Measurements from ENCODE around the gene P2RX1.
"Not testable (repeated sequence)": the region's sequence is repeated elsewhere in the genome, so short reads cannot be mapped to it uniquely, and the experiment has no call there.

P2RX1 gene

GRCh38 chr17:3951003-3951402, 34.7 kb upstream of the P2RX1 start:
- no peak for DNase-seq

DNA sequence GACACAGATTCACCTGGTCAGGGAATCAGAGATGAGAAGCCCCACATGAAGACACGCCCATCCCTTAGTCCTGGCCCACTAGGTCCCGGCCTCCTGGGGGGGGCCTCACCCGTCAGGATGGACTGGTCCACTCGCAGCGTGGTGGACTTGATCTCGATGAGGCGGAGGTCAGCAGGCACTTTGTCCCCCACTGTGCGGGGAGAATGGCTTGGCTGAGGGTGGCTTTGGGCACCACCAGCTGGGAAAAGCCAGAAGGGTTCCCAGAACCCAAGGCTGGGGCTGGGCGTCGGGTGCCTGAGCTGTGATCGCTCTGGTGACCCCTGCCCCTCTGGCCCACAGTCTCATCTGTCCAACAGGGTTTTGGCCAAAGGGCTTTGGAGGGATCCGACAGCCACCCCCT, 34.3 kb upstream of the P2RX1 start:
- no peak for DNase-seq

DNA sequence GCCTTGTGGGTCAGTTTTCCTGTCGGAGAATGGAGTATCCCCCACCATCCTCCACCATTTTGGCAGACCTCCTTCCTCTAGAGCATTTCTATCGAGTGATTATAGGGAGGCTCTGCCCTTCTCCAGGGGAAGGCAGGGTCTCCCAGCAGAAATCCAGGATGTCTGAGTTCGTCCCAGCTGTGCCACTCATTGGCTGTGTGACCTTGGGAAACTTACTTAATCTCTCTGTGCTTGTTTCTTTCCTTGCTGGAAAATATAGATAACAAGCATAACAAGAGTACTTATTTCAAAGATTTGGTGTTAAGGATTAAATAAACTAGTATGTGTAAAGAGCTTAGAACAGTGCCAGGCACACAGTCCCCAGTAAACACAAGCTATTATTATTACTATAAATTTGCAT, 33.2 kb upstream of the P2RX1 start:
- DNase-seq, result no peak

DNA sequence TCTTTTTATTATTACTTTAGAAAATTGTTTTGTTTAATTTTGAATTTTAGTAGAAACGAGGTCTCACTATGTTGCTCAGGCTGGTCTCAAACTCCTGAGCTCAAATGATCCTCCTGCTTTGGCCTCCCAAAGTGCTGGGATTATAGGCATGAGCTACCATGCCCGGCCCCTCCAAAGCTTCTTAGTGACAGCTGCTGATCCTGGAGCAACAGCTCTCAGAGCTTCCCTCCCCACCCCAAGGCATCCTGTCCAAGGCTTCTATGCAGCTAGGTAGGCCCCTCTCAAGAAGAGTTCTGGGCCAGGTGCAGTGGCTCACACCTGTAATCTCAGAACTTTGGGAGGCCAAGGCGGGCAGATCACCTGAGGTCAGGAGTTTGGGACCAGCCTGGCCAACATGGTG, 32.3 kb upstream of the P2RX1 start:
- DNase-seq, result not testable (repeated sequence)

- DNase-seq, result no peak
Observed at GRCh38 chr17:3947318-3947810, 31.1 kb upstream of the P2RX1 start.

GRCh38 chr17:3946711-3947235, 30.5 kb upstream of the P2RX1 start:
- no peak for DNase-seq

DNA sequence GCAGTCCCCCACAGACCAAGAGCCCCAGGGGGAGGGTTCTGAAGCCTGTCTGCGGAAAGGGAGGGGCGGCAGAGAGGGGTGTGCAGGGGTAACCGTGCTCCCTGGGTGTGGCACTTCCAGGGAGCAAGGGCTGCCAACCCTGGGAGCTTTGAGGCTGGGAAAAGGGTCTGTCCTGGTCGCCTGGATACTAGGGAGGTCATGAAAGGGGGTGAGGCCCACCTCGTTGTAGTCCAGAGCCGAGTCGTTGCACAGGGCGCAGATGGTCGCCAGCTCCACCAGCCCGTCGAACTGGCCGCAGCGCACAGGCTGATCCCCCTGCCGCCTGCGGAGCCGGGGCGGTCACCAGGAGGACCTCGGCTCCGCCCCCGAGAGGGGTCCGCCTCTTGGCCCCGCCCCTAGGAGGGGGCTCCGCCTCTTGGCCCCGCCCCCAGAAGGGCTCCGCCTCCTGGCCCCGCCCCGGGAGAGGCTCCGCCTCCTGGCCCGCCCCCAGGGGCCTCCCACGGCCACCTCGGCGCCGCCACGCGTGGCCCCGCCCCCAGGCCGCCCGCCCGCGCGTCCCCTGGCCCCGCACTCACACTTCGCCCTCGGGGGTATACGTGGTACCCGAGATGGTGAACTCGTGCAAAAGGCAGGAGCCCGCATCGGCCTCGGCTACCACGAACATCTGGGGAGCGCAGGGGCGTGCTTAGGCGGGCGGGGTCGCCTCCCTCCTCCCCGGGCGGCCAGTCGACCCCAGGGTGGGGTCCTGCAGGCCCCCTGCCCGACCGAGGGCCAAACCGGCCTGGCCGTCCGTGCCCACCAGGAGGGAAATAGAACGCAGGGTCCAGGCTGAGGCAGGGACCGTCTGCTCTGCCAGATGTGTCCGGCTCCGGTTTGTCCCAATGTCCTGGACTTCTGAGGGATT, 28.5 kb upstream of the P2RX1 start:
- DNase-seq, result peak; percentile 66

GRCh38 chr17:3943240-3943891, 27.1 kb upstream of the P2RX1 start:
- DNase-seq, result no peak

- no peak for DNase-seq
Observed at GRCh38 chr17:3940965-3941698, 24.9 kb upstream of the P2RX1 start.

GRCh38 chr17:3937359-3937758, 21.1 kb upstream of the P2RX1 start:
- DNase-seq, result no peak

- DNase-seq, result no peak
Observed at GRCh38 chr17:3935825-3936355, 19.6 kb upstream of the P2RX1 start.

DNA sequence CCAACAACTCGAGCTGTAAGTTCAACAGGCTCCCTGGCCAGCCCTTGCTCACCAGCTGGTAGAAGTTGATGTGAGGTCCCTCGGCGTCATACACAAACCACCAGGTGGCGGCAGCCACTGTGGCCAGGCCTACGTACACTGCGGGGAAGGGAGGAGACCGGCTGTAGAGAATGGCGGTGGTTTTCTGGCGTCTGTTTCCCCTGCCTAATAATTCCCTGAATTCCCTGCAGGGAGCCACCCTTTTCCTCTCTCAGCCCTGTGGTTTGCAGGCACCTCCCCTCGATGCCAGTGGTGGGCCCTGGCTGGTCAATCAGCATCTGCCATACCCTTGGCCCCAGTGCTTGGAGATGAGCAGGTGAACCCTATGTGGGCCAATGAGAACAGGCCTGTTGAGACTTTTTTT, 18.9 kb upstream of the P2RX1 start:
- DNase-seq, result peak; percentile 43

DNA sequence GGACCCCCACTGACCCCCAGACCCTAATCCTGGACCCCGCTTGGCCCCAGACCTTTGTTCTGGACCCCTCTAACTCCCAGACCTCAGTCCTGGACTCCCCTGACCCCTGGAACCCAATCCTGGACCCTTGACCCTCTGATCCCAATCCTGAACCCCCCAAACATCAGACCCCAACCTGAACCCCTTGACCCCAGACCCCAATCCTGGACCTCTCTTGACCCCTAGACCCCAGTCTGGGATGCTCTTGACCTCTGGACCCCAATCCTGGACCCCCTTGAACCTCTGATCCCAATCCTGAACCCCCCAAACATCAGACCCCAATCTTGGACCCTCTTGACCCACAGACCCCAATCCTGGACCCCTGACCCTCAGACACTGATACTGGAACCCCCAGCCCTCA, 13.5 kb upstream of the P2RX1 start:
- DNase-seq, result no peak

- DNase-seq, result no peak
Observed at GRCh38 chr17:3929181-3929580, 12.9 kb upstream of the P2RX1 start.

DNA sequence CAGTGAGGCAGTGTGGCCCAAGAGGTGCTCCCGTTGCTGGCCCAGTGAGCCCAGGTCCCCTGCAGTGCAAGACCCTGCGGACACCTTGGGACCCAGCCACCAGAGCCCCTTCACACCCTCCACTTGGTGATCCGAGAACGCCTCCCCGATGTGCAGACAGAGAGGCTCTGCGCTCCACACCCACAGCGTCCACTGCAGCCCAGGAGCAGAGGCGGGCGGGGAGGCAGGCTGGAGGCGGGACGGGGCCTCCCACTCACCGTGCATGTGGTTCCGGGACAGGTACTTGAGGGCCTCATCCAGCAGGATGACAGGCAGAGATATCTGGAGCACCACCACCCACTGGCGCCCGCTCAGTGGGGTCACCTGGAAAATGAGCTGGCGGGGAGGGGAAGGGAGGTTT, 12.1 kb upstream of the P2RX1 start:
- DNase-seq, result no peak

DNA sequence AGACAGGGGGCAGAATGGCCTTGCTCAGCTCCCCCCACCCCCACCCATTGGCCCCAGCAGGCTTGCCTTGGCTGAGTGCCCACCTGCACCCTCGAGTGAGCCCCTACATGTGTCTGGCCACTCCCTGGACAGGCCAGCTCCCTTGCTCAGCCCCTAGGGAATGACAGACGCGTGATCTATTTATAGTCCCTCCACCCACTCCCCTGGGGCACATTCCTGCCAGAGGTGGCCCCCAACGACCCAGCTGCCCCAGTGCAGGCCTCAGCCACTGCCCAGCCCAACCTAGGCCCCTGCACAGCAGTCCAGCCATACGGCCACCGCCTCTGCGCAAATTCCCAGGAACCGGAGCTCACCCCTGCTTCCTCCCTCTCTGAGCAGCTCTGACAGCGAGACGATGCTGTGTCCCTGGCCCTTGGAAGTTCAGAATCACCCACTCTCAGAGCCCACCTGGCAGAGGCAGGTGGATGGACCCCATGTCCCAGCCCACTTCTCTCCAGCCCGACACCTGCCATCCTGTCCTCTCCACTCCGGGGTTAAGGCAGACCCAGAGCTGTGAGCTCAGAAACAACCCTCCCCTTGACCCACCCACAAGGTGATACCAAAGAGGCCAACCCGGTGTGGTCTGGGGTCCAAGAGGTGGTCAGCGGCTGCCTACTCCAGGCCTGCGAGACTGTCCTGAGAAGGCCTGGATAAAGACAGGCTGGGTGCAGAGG, 11.5 kb upstream of the P2RX1 start:
- DNase-seq, result no peak

DNA sequence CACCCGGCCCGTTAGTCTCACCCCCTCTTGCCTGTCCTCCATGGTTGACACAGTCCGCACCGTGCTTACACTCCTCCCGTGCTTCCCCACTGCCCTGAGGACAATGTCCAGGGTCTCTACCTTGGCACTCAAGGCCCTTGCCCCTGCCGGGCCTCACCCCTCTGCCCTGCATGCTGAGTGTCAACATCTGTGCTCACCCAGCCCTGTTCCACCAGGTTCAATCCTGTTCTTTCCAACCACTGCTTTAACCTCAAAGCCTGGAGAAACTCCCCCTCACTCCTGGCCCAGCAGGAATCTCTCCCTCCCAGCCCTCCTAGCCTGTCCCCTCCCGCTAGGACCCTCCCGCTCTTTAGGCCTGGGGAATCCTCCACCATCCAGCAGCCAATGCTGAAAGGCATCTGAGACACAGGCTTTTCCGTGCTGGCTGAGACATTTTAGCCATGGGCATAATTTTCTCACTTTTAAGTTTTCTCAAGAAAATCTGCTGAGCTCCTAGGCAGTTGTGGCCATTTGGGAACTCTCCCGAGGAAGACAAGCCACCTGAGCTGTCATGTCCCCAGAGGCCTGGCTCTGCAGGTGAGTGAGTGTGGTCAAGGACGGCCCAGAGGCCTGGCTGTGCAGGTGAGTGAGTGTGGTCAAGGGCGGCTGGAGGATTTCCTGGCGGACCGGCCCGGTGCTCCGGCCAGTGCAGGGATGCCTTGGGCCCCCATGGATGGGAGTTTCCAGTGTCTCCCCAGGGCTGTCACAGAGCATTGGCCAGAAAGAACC, 10.8 kb upstream of the P2RX1 start:
- no peak for DNase-seq

DNA sequence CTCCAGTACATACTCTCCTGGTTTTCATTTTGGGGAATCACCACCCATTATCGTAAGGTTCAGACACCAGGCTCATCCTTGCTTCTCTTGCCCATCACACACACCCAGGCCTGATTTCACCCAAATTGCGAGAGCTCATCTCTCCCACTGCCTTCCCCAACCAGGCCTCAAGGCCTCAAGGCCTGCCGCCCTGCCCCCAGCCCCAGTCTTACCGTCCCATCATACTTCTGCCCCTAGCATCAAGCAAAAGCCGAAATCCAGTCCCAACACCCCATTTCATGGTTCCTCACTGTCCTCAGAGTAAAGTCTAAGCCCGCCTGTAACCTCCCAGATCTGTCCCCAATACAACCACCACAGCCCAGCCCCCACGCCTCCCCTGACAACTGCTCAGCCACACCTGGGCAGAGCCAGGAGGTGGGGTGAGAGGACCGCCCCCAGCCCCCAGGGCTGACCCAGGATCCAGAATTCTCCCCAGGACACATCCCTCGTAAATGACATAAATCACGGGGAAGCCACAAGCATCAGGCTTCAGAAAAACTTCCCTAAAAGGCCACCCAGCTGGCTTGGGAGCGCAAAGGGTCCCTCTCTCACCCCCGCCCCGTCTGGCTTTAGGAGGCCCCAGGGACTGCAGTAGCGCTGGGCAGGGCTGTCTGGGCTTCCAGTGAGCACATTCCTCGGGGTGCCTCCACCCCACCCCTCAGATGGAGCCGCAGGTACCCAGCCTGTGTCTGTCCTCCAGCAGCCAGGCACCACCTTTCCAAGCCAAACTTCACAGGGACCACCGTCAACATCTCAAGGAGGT, 9.6 kb upstream of the P2RX1 start:
- DNase-seq, result no peak

GRCh38 chr17:3924512-3925350, 8.5 kb upstream of the P2RX1 start:
- DNase-seq, result no peak

All from activated T-cell treated with anti-CD3 and anti-CD28 coated beads, Interleukin-2, amount 50 U/mL, for 1 hour (primary cell).